T follicular helper cell (primary cell): ENCODE results near the gene GTF2H1.
A peak's percentile ranks its signal among the peaks of the same experiment; 100 is the strongest.

ENCODE experiments used
- DNase-seq: peaks from one replicate; pipeline ENCODE4 v3.0.0-alpha.2; 2020; ENCODE audit warnings: low read depth
- total RNA-seq, 2 experiments: gene quantifications; one replicate each; lab custom pipeline; 2026; lab: John Stamatoyannopoulos, UW

GTF2H1 gene
- 78.6 to 107 reads per million in 2 experiments for total RNA-seq

GRCh38 chr11:18321969-18322711 lies at the start of gene GTF2H1, which contains the start of gene HPS5:
Gene GTF2H1 (plus strand): TSS chr11:18322567. CDS start chr11:18333075, 10,508 bp downstream.
Gene HPS5 (minus strand): TSS chr11:18322140. CDS start chr11:18317858, 4,282 bp downstream.
- peak; percentile 95 for DNase-seq

DNA sequence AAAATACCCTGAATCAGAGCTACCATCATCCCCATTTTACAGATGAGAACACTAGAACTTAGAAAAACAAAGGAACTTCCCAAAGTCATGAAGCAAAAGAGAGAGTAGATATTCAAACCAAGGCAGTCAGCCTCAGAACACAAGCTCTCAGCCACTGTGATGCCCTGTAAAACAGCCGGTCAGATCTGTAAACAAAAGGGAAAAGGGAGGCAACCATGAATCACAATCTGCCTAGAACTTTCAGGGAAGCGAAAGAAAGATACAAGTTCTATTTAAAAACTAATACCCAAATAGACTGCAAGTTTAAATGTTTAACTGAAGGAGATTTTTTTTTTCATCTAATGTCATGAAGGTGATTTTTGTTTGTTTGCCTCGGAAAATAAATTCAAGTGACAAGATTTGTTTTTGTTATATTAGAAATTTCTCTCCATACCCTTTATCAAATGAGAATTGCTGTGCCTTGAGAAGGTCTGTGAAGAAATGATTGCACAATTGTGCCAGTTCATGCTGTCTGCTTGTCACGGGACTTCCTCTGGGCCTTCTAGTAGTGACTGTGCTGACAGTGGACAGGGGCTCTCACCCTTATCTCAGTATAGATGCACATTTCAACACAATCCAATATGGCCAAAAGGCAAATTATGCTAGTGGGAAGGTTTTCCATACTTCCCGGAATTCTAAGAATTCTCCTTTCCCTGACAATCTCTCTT lies 44.6 kb upstream of the GTF2H1 start:
- no peak for DNase-seq

DNA sequence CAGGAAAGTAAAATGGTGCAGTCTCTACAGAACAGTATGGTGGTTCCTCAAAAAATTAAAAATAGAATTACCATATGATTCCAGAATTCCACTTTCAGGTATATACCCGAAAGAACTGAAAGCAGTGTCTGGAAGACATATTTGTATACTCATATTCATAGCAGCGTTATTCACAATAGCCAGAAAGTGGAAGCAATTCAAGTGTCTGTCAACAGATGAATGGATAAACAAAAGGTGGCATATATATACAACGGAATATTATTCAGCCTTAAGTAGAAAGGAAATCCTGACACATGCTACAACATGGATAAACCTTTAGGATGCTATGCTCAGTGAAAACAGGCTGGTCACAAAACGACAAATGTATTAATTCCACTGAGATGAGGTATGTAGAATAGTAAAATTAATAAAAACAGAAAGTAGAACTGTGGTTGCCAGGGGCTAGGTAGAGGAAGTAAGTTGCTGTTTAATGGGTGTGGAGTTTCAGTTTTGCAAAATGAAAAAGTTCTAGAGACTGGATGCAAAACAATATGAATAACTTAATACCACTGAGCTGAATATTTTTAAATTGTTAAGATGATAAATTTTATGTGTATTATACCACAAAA lies 41.8 kb upstream of the GTF2H1 start:
- no peak for DNase-seq

DNA sequence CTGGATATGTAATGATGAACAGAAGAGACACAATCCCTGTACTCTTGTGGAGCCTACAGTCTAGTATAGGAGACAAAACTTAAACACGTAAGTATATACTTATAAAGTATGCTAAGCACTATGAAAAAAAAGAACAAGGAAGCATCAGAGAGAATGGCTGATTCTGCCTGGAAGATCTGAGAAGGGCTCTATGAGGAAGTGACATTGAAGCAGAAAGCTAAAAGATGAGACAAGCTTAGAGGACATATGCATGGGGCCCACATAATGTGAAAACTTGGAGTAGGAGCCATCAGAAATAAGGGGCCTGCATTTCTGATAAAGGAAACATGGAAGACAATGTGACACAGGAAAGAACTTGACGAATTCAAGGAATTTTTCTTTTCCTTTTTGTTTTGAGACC lies 39.7 kb upstream of the GTF2H1 start:
- DNase-seq, result no peak

GRCh38 chr11:18285841-18286240 lies 36.5 kb upstream of the GTF2H1 start:
- DNase-seq, result no peak

GRCh38 chr11:18288911-18289310 lies 33.5 kb upstream of the GTF2H1 start:
- no peak for DNase-seq

GRCh38 chr11:18294862-18295261 lies 27.5 kb upstream of the GTF2H1 start:
- no peak for DNase-seq

DNA sequence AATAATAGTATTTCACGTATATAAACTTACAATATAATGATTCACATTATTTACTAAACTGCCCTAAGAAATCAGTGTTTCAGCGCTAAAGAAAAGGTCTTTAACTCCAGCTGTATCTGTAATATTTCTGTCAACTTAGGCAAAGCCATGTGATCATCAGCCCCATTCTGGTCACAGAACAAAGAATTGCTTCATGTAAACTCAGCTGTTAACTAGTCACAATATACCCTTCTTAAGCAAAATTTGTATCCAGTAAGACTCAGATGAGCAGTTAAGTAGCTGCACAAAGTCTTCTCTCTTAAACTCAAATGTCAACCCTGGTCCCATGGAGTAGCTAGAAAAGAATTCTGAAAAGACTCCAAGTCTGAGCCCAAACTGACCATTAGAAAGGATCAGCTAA lies 27.1 kb upstream of the GTF2H1 start:
- DNase-seq, result no peak

- no peak for DNase-seq
Observed at GRCh38 chr11:18299721-18300120, 22.6 kb upstream of the GTF2H1 start.

DNA sequence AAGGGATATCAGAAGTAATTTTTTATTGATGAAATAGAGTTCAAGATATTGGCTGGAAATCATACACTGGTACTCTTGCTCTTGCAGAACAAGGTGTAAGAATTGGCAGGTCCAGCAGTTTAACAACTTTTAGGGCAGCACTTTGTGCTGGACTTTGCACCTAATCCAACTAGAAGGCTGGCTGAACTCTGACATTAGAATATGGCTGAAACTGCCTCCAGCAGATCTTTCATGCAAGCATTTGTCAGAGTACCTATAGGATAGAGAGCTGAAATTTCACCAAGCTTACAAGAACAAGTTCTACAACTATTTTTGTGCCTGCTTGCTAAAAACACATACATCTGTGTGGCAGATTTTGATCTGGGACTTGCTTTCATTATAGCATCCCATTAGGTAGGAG lies 17.6 kb upstream of the GTF2H1 start:
- no peak for DNase-seq

GRCh38 chr11:18307461-18308139 lies 14.8 kb upstream of the GTF2H1 start:
- no peak for DNase-seq

DNA sequence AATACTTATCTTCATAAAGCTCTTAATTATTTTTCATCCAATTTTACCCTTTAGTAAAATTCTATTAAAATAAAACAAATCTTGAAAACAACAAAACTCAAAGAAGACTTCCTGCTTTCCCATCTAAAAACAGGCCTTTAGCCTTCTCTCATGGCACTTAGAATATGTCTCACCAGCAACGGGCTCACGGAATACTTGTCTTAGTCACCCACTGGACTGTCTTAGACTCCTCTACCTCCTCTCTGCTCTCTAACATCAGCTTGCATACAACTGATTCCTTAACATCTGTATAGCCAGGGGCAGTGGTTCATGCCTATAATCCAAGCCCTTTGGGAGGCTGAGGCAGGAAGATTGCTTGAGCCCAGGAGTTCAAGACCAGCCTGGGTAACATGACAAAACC lies 14.1 kb upstream of the GTF2H1 start:
- DNase-seq, result no peak

DNA sequence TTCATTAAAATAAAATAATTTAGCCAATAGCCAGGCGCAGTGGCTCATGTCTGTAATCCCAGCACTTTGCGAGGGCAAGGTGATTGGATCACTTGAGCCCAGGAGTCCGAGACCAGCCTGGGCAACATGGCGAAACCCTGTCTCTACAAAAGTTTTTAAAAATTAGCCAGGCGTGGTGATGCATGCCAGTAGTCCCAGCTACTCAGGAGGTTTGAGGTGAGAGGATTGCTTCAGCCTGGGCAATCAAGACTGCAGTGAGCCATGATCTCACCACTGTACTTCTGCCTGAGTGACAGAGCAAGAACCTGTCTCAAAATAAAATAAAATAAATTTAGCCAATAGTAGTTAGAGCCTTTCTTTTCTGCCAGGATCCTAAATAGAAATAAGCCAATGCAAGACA lies 12.7 kb upstream of the GTF2H1 start:
- no peak for DNase-seq

- no peak for DNase-seq
Observed at GRCh38 chr11:18310800-18311340, 11.5 kb upstream of the GTF2H1 start.

DNA sequence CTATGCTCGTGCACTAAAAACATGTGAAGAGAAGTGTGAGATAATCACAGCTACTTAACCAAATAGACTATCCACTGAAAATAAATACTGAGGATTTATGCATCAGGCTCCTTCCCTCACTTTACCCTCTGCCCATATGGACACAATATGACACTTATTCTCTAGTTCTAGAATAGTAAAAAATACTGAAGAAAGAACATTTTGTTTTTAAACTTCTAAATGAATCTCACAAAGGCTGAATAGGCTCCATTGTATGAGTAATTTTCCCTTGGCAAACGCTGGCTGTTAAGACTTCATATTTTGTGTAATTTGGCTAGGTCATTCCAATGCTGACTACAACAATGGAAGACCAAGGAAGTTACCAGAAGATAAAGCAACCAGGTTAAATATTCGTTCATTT lies 10.4 kb upstream of the GTF2H1 start:
- DNase-seq, result no peak

GRCh38 chr11:18312663-18313420 lies 9.5 kb upstream of the GTF2H1 start:
- DNase-seq, result no peak

- DNase-seq, result no peak
Observed at GRCh38 chr11:18313965-18314763, 8.2 kb upstream of the GTF2H1 start.

DNA sequence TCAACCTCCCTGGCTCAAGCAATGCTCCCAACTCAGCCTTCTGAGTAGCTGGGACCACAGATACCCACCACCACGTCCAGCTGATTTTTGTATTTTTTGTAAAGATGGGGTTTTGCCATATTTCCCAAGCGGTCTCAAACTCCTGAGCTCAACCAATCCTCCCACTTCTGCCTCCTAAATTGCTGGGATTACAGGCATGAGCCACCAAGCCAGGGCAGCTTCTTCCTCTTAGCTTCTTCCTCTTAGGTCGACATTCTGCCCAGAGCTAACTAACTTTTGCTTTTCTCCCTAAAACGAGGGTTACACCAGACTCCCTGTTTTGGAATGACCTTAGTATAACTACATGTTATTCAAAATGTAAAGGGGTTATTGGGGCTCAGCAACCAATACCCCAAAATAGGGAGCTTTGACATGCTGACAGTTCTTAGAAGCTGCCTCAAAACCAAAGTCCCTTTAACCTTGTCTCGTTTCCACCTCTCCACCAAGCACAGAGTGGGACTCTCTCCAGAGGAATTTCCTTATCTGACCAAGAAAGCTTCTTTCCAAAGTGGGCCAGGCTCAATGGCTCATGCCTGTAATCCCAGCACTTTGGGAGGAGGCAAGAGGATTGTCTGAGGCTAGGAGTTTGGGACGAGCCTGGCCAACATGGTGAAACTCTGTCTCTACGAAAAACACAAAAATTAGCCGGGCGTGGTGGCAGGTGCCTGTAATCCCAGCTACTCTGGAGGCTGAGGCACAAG lies 7.4 kb upstream of the GTF2H1 start:
- no peak for DNase-seq

- no peak for DNase-seq
Observed at GRCh38 chr11:18315893-18316292, 6.5 kb upstream of the GTF2H1 start.

DNA sequence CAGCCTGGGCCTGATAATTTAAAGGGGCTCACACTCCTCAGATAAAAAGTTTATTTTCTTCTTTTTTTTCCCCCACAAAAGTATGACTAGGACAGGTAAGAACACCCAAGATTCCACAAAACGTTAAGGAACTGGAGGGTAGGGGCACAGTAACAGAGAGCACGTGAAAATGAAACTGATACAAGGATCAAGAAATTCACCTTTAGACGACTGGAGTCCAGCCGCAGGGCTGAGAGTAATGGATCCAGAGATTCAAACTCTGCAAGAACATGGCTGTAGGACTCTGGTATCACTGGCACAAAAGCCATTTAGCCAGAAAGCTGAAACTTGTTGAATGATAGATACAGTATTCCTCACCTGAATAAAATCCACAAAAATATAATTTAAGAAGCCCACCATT lies 4.8 kb upstream of the GTF2H1 start:
- DNase-seq, result no peak
